ENCODE results near the gene LINS1. TPM values are rescaled to one million over a fixed set of nuclear protein-coding genes. Genes with fewer than 3 reads are reported as not detected.

The LINS1 gene
- total and polyA plus RNA-seq, 2 experiments from 2014 or later = 11.7 to 15.4 TPM

DNA sequence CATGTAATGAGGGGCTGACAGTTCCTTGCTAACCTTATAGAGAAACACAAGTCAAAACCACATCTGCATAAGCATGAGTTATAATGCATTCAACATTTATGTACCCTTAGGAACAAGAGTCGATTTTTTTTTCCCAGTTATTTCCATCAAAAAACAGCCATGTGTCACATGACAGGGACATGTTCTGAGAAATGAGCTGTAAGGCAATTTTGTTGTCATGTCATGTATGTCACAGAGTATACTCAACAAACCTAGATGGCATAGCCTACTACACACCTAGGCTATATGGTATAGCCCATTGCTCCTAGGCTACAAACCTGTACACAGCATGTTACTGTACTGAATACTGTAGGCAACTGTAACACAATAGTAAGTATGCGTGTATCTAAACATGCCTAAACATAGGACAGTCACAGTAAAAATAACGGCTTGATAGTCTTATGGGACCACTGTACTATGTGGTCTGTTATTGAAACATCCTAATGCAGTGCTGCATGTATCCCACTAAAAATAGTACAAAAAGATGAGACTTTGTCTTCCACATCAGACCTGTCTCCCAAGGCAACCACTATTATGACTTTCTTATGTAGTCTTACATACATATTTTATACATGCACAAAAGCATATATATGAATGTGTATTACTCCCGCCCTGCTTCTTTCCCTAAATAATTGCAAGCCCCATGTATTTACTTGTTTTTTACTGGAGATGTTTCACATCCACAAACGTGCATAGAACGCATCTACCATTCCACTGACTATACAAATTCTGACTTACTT is 34.9 kb downstream of the LINS1 start:
- no peak overlapping the region for H2AFZ ChIP-seq
- no peaks in the 10 kb centered on the region for H3F3A ChIP-seq (replicated peaks; ENCODE audit: low read depth)
- Mint-ChIP-seq H3K27me3 (ENCODE audit: insufficient read depth, low read depth, poor library complexity) (no peaks in the 10 kb centered on the region), H3K4me1 (no peaks in the 10 kb centered on the region), H3K9me3 (no peaks in the 10 kb centered on the region), H3K36me3 (ENCODE audit: low read depth) (peaks cover 4% of the 10 kb centered on the region; the same call in 1 of the 3 replicates), H3K27ac (no peak overlapping the region), H3K4me3 (no peak overlapping the region)
- H3K4me3 ChIP-seq = no peak overlapping the region
- H3K9me2 ChIP-seq (ENCODE audit: insufficient read depth) = no peaks in the 10 kb centered on the region
- no peak for ATAC-seq
- no peaks in the 10 kb centered on the region for H3K79me2 ChIP-seq (replicated peaks; ENCODE audit: insufficient read depth)
- no peaks in the 10 kb centered on the region; the same call in none of the 2 replicates for H4K20me1 ChIP-seq (replicated peaks; ENCODE audit: insufficient read depth)
- no peak overlapping the region for H3K4me2 ChIP-seq
- DNase-seq (ENCODE audit: low spot score) = no peak
- no peaks in the 10 kb centered on the region for H3K36me3 ChIP-seq (ENCODE audit: insufficient read depth)
- no peaks in the 10 kb centered on the region for H3K27me3 ChIP-seq (ENCODE audit: insufficient read depth)
- TF ChIP-seq, protein P1, sequence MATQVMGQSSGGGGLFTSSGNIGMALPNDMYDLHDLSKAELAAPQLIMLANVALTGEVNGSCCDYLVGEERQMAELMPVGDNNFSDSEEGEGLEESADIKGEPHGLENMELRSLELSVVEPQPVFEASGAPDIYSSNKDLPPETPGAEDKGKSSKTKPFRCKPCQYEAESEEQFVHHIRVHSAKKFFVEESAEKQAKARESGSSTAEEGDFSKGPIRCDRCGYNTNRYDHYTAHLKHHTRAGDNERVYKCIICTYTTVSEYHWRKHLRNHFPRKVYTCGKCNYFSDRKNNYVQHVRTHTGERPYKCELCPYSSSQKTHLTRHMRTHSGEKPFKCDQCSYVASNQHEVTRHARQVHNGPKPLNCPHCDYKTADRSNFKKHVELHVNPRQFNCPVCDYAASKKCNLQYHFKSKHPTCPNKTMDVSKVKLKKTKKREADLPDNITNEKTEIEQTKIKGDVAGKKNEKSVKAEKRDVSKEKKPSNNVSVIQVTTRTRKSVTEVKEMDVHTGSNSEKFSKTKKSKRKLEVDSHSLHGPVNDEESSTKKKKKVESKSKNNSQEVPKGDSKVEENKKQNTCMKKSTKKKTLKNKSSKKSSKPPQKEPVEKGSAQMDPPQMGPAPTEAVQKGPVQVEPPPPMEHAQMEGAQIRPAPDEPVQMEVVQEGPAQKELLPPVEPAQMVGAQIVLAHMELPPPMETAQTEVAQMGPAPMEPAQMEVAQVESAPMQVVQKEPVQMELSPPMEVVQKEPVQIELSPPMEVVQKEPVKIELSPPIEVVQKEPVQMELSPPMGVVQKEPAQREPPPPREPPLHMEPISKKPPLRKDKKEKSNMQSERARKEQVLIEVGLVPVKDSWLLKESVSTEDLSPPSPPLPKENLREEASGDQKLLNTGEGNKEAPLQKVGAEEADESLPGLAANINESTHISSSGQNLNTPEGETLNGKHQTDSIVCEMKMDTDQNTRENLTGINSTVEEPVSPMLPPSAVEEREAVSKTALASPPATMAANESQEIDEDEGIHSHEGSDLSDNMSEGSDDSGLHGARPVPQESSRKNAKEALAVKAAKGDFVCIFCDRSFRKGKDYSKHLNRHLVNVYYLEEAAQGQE (IDR thresholded peaks at IDR 0.05; ENCODE audit: unreplicated experiment) = no peak
- TF ChIP-seq EZH2 (IDR thresholded peaks at IDR 0.05; ENCODE audit: low read depth, unreplicated experiment) (no peak), POLR2AphosphoS5 (IDR thresholded peaks at IDR 0.05; ENCODE audit: low read depth) (no peak)
- TF ChIP-seq, protein P2, sequence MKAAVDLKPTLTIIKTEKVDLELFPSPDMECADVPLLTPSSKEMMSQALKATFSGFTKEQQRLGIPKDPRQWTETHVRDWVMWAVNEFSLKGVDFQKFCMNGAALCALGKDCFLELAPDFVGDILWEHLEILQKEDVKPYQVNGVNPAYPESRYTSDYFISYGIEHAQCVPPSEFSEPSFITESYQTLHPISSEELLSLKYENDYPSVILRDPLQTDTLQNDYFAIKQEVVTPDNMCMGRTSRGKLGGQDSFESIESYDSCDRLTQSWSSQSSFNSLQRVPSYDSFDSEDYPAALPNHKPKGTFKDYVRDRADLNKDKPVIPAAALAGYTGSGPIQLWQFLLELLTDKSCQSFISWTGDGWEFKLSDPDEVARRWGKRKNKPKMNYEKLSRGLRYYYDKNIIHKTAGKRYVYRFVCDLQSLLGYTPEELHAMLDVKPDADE (IDR thresholded peaks at IDR 0.05) = no peak
- H3K27ac ChIP-seq (ENCODE audit: low read depth) = no peak overlapping the region
- H3K4me1 ChIP-seq (ENCODE audit: insufficient read depth) = no peaks in the 10 kb centered on the region

DNA sequence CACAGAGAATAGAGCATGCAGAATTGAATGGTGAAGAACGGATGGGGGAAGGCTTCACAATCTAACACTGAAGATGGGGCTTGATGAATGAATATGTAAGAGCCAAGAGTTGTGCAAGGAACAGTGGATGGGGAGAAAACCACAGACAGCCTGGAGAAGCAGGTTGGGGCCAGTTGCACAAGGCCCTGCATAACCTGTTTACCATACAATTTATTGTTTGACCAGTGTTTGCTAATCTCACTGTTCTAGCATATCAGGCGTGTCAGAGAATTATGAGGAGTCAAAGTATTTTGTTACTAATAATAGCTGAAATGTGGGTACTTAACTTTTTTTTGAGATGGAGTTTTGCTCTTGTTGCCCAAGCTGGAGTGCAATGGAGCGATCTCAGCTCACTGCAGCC is 36.4 kb downstream of the LINS1 start:
- Histone ChIP-seq H3K4me2 (no peak overlapping the region), H2AFZ (no peak overlapping the region), H3K4me3 (no peak overlapping the region), H3K27me3 (ENCODE audit: insufficient read depth) (no peaks in the 10 kb centered on the region), H3K79me2 (replicated peaks; ENCODE audit: insufficient read depth) (no peaks in the 10 kb centered on the region), H3F3A (replicated peaks; ENCODE audit: low read depth) (no peaks in the 10 kb centered on the region), H3K9me2 (ENCODE audit: insufficient read depth) (no peaks in the 10 kb centered on the region), H3K27ac (ENCODE audit: low read depth) (no peak overlapping the region), H4K20me1 (replicated peaks; ENCODE audit: insufficient read depth) (no peaks in the 10 kb centered on the region; the same call in none of the 2 replicates), H3K4me1 (ENCODE audit: insufficient read depth) (no peaks in the 10 kb centered on the region), H3K36me3 (ENCODE audit: insufficient read depth) (no peaks in the 10 kb centered on the region)
- DNase-seq (ENCODE audit: low spot score) (no peak), ATAC-seq (no peak)
- Mint-ChIP-seq H3K9me3 (no peaks in the 10 kb centered on the region), H3K36me3 (ENCODE audit: low read depth) (peaks cover 4% of the 10 kb centered on the region; the same call in 1 of the 3 replicates), H3K4me1 (no peaks in the 10 kb centered on the region), H3K4me3 (no peak overlapping the region), H3K27me3 (ENCODE audit: insufficient read depth, low read depth, poor library complexity) (no peaks in the 10 kb centered on the region), H3K27ac (no peak overlapping the region)
- no peak for TF ChIP-seq EZH2phosphoT487 (IDR thresholded peaks at IDR 0.05; ENCODE audit: unreplicated experiment)
- no peak for TF ChIP-seq EZH2 (IDR thresholded peaks at IDR 0.05; ENCODE audit: low read depth, unreplicated experiment)
- TF ChIP-seq, protein P1 (IDR thresholded peaks at IDR 0.05; ENCODE audit: unreplicated experiment) = no peak
- TF ChIP-seq CREB1 (CRISPR knock-in tag; IDR thresholded peaks at IDR 0.05; ENCODE audit: low read depth) = no peak
- no peak for TF ChIP-seq JUNB (IDR thresholded peaks at IDR 0.05; ENCODE audit: unreplicated experiment)
